ENCODE data around the gene NEUROD2.

Gene NEUROD2

GRCh38 chr17:39578272-39578671 is 29.4 kb downstream of the NEUROD2 start:
- no peak for DNase-seq

GRCh38 chr17:39576187-39576586 is 31.5 kb downstream of the NEUROD2 start:
- peak; percentile 35 for DNase-seq

GRCh38 chr17:39573447-39574298 is 34.0 kb downstream of the NEUROD2 start:
- peak; percentile 82 for DNase-seq

- DNase-seq = no peak
These were observed 35.6 kb downstream of the NEUROD2 start for GRCh38 chr17:39572121-39572520.

- no peak for DNase-seq
These were observed 38.6 kb downstream of the NEUROD2 start for GRCh38 chr17:39569126-39569525.

GRCh38 chr17:39568702-39569101 is 39.0 kb downstream of the NEUROD2 start:
- DNase-seq = no peak

GRCh38 chr17:39566094-39566850 is 41.4 kb downstream of the NEUROD2 start:
- no peak for DNase-seq

- DNase-seq = no peak
These were observed 43.4 kb downstream of the NEUROD2 start for GRCh38 chr17:39564211-39564848.

GRCh38 chr17:39563476-39563875 is 44.2 kb downstream of the NEUROD2 start:
- no peak for DNase-seq

GRCh38 chr17:39562976-39563375 is 44.7 kb downstream of the NEUROD2 start:
- no peak for DNase-seq

GRCh38 chr17:39562395-39562794 is 45.3 kb downstream of the NEUROD2 start:
- DNase-seq = no peak

GRCh38 chr17:39556423-39556822 is 51.3 kb downstream of the NEUROD2 start:
- no peak for DNase-seq

- no peak for DNase-seq
These were observed 52.4 kb downstream of the NEUROD2 start for GRCh38 chr17:39555368-39555767.

Measured in EL (cell line).